ENCODE data around the gene PTPRD. TPM values are rescaled to one million over a fixed set of nuclear protein-coding genes. Genes with fewer than 3 reads are reported as not detected.

PTPRD gene
- total RNA-seq, 1 experiment from 2014 or later: 0.02 TPM

DNA sequence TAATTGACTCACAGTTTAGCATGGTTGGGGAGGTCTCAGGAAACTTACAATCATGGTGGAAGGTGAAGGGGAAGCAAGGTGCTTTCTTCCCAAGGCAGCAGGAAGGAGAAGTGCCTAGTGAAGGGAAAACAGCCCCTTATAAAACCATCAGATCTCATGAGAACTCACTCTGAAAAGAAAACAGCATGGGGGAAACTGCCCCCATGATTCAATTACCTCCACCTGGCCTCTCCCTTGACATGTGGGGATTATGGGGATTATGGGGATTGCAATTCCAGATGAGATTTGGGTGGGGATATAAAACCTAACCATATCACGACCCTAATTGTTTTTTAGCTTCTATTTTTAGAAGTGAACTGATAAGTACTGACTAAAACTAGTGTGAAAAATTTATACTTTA, 1435.7 kb downstream of the PTPRD start:
- Histone ChIP-seq H3K9me2 (ENCODE audit: insufficient read depth) (no peaks in the 10 kb centered on the region), H3K4me3 (replicated peaks in 1 of 2; ENCODE audit: low read depth in 1 of 2, low read length in 2 of 2) (no peak overlapping the region), H3K27ac (ENCODE audit: low read depth, low read length) (no peak overlapping the region), H2AFZ (ENCODE audit: low read depth, low read length, poor library complexity, severe bottlenecking) (no peak overlapping the region), H3K4me1 (ENCODE audit: control insufficient read depth in 1 of 2, insufficient read depth in 2 of 2, low read length in 2 of 2) (no peaks in the 10 kb centered on the region), H4K20me1 (ENCODE audit: insufficient read depth) (no peaks in the 10 kb centered on the region), H3K27me3 (ENCODE audit: insufficient read depth, low read length) (no peaks in the 10 kb centered on the region), H3K36me3 (ENCODE audit: control insufficient read depth in 1 of 2, insufficient read depth in 2 of 2, low read length in 2 of 2) (no peaks in the 10 kb centered on the region), H3K4me2 (ENCODE audit: low read length) (no peak overlapping the region), H3K79me2 (ENCODE audit: insufficient read depth, low read length) (no peaks in the 10 kb centered on the region), H3K9me3 (ENCODE audit: control insufficient read depth in 1 of 2, insufficient read depth in 1 of 2, low read depth in 1 of 2, low read length in 2 of 2) (peaks cover 5 to 15% of the 10 kb centered on the region in 2 experiments; a peak in 2 of 4 replicates), H3K9ac (ENCODE audit: low read length) (no peak overlapping the region)
- ChIA-PET CTCF (no interaction called here), RAD21 (ENCODE audit: low non-redundant PET in 1 of 2, low total read pairs in 2 of 2, uncharacterized antibody in 2 of 2, unreplicated experiment in 2 of 2) (no interaction called here), POLR2A (no interaction called here)
- intact Hi-C loops (cut with micrococcal nuclease): no loop called here
- no peak for ATAC-seq
- BruUV-seq (replicated peaks): no TSS peak
- no peak for DNase-seq (ENCODE audit: low read depth, low spot score)
- TF ChIP-seq FOSL1 (IDR thresholded peaks at IDR 0.05; ENCODE audit: low read depth): no peak
- no peak for TF ChIP-seq EGR1 (IDR thresholded peaks at IDR 0.05; ENCODE audit: low read depth)
- no peak for TF ChIP-seq POLR2A (IDR thresholded peaks at IDR 0.05; ENCODE audit: borderline replicate concordance, extremely low read depth, insufficient read depth, insufficient read length)
- TF ChIP-seq ATF3 (IDR thresholded peaks at IDR 0.05): no peak
- no peak for TF ChIP-seq ELF1 (IDR thresholded peaks at IDR 0.05; ENCODE audit: borderline replicate concordance, low read depth)
- TF ChIP-seq ZNF274 (IDR thresholded peaks at IDR 0.05; ENCODE audit: low read depth, low read length): no peak
- TF ChIP-seq YY1 (IDR thresholded peaks at IDR 0.05; ENCODE audit: extremely low read depth, insufficient replicate concordance, low read depth, low read length): no peak
- TF ChIP-seq EZH2phosphoT487 (IDR thresholded peaks at IDR 0.05; ENCODE audit: borderline replicate concordance): no peak

DNA sequence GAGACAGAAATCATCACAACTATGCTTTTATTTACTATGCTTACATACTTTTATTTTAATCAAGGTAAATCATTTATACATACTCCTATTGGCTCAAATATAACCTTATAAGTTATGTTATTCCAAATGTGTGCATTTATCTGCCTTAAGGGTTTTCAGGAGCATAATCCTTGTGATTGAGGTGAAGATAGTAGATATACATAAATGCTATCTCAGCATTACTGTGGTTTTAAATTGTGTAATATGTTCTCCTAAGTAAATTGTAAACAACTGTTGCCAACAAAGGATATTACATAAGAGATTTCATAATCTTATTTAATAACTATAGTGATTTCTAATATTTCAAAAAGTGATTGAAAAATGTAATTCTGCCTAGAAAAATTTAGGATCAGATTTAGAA, 1438.4 kb downstream of the PTPRD start:
- Histone ChIP-seq H3K27ac (ENCODE audit: low read depth, low read length) (no peak overlapping the region), H3K4me2 (ENCODE audit: low read length) (no peak overlapping the region), H3K79me2 (ENCODE audit: insufficient read depth, low read length) (no peaks in the 10 kb centered on the region), H2AFZ (ENCODE audit: low read depth, low read length, poor library complexity, severe bottlenecking) (no peak overlapping the region), H3K9me3 (ENCODE audit: control insufficient read depth in 1 of 2, insufficient read depth in 1 of 2, low read depth in 1 of 2, low read length in 2 of 2) (peaks cover 10 to 18% of the 10 kb centered on the region in 2 experiments; a peak in 3 of 4 replicates), H3K9ac (ENCODE audit: low read length) (no peak overlapping the region), H3K27me3 (ENCODE audit: insufficient read depth, low read length) (no peaks in the 10 kb centered on the region), H3K4me3 (replicated peaks in 1 of 2; ENCODE audit: low read depth in 1 of 2, low read length in 2 of 2) (no peak overlapping the region), H3K4me1 (ENCODE audit: control insufficient read depth in 1 of 2, insufficient read depth in 2 of 2, low read length in 2 of 2) (no peaks in the 10 kb centered on the region), H3K36me3 (ENCODE audit: control insufficient read depth in 1 of 2, insufficient read depth in 2 of 2, low read length in 2 of 2) (no peaks in the 10 kb centered on the region), H4K20me1 (ENCODE audit: insufficient read depth) (no peaks in the 10 kb centered on the region), H3K9me2 (ENCODE audit: insufficient read depth) (no peaks in the 10 kb centered on the region)
- no peak for DNase-seq (ENCODE audit: low read depth, low spot score)
- no peak for ATAC-seq
- intact Hi-C loops (cut with micrococcal nuclease): no loop called here
- ChIA-PET CTCF (no interaction called here), POLR2A (no interaction called here), RAD21 (ENCODE audit: low non-redundant PET in 1 of 2, low total read pairs in 2 of 2, uncharacterized antibody in 2 of 2, unreplicated experiment in 2 of 2) (no interaction called here)
- no TSS peak for BruUV-seq (replicated peaks)
- TF ChIP-seq SRF (IDR thresholded peaks at IDR 0.05; ENCODE audit: low read depth): no peak
- TF ChIP-seq EZH2 (IDR thresholded peaks at IDR 0.05): no peak
- TF ChIP-seq POLR2A (IDR thresholded peaks at IDR 0.05; ENCODE audit: borderline replicate concordance, extremely low read depth, insufficient read depth, insufficient read length): no peak
- TF ChIP-seq REST (IDR thresholded peaks at IDR 0.05; ENCODE audit: low read depth): no peak
- TF ChIP-seq ZBTB33 (IDR thresholded peaks at IDR 0.05; ENCODE audit: extremely low read depth, insufficient replicate concordance, low read length): no peak
- TF ChIP-seq ZFX (IDR thresholded peaks at IDR 0.05): no peak
- no peak for TF ChIP-seq JUND (IDR thresholded peaks at IDR 0.05)
- TF ChIP-seq SIN3A (IDR thresholded peaks at IDR 0.05; ENCODE audit: low read depth): no peak
- no peak for TF ChIP-seq RAD21 (IDR thresholded peaks at IDR 0.05; ENCODE audit: low read depth)
- no peak for TF ChIP-seq POLR2AphosphoS5 (IDR thresholded peaks at IDR 0.05; ENCODE audit: low read depth, low read length)
- no peak for TF ChIP-seq EGR1 (IDR thresholded peaks at IDR 0.05; ENCODE audit: low read depth)
